AG09319 (cell line): Measurements from ENCODE around the gene SAG.

Source experiments
- DNase-seq: peaks from one replicate; pipeline ENCODE4 v3.0.0-alpha.2; 2010; ENCODE audit warnings: low read depth; ENCODE audit errors: extremely low read depth
- TF ChIP-seq, protein P1 (sequence below): IDR thresholded peaks from 2 replicates; pipeline ENCODE4 v1.5.1; 2011; ENCODE audit warnings: low read depth, mild to moderate bottlenecking, inconsistent platforms, low read length, moderate library complexity

Gene SAG

GRCh38 chr2:233264667-233265066 lies 42.9 kb upstream of the SAG start:
- TF ChIP-seq, protein P1, sequence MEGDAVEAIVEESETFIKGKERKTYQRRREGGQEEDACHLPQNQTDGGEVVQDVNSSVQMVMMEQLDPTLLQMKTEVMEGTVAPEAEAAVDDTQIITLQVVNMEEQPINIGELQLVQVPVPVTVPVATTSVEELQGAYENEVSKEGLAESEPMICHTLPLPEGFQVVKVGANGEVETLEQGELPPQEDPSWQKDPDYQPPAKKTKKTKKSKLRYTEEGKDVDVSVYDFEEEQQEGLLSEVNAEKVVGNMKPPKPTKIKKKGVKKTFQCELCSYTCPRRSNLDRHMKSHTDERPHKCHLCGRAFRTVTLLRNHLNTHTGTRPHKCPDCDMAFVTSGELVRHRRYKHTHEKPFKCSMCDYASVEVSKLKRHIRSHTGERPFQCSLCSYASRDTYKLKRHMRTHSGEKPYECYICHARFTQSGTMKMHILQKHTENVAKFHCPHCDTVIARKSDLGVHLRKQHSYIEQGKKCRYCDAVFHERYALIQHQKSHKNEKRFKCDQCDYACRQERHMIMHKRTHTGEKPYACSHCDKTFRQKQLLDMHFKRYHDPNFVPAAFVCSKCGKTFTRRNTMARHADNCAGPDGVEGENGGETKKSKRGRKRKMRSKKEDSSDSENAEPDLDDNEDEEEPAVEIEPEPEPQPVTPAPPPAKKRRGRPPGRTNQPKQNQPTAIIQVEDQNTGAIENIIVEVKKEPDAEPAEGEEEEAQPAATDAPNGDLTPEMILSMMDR: no peak
- DNase-seq: no peak

DNA sequence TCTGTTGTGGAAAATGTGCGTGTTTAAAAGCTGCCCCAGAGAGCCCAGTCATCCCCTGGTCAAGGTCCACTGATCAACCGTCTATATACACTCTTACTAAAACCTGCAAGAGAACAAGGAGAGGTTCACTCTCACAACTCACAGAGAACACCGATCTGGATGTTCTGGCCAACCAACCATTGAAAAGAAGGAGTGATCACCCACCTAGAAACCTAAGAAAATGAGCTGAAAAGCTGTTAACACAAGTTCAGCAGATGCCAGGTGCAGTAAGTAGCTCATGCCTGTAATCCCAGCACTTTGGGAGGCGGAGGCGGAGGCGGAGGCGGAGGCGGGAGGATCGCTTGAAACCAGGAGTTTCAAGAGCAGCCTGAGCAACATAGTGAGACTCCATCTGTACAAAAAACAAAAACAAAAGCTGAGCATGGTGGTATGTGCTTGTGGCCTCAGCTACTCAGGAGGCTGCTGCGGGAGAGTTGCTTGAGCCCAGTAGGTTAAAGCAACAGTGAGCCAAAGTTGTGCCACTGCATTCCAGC lies 41.7 kb upstream of the SAG start:
- DNase-seq: no peak
- TF ChIP-seq, protein P1: no peak

DNA sequence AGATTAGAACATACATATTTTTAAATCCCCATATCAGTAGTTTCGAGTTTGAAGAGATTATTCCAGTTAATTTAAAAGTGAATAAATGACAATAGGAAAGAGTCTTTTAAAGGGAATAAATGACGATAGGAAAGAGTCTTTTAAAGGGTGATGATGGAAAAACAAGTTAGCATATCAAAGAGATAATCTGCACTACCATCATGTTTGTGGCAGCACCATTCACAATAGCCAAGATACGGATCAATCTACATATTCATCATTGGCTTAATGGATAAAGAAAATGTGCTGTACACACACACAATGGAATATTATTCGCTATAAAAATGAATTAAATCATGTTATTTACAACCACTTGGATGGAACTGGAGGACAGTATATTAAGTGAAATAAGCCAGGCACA lies 41.1 kb upstream of the SAG start:
- no peak for DNase-seq
- TF ChIP-seq, protein P1: no peak

- TF ChIP-seq, protein P1: no peak
- no peak for DNase-seq
These were observed 39.9 kb upstream of the SAG start for GRCh38 chr2:233267516-233268245.

GRCh38 chr2:233270366-233270765 lies 37.2 kb upstream of the SAG start:
- TF ChIP-seq, protein P1: no peak
- no peak for DNase-seq

- TF ChIP-seq, protein P1: no peak
- no peak for DNase-seq
These were observed 36.7 kb upstream of the SAG start for GRCh38 chr2:233270951-233271350.

- DNase-seq: no peak
- TF ChIP-seq, protein P1: no peak
These were observed 35.9 kb upstream of the SAG start for GRCh38 chr2:233271693-233272092.
